Calu3 (cell line): Measurements from ENCODE around the gene SHISAL2A. TPM values are rescaled to one million over a fixed set of nuclear protein-coding genes. Genes with fewer than 3 reads are reported as not detected.

Source experiments
- BruUV-seq: library from RNA; stranded (reverse); fragments of 400-500 nt; replicated peaks from 2 replicates; lab custom pipeline; 2021; lab: Mats Ljungman, UMichigan
- CTCF ChIA-PET: fragments of 300-600 bp; sonication (Branson Sonifier 250); formaldehyde crosslinking; loops from one replicate; lab custom pipeline; 2022; ENCODE audit warnings: antibody characterized with exemption; lab: Charles Lee
- DNase-seq: peaks from one replicate; pipeline ENCODE4 v3.0.0; 2022
- H3K27ac Mint-ChIP-seq: one replicate; pipeline ENCODE4 v1.8.0; 2022; ENCODE audit warnings: mixed read lengths; ENCODE audit not compliant: unreplicated experiment
- H3K27me3 Mint-ChIP-seq: one replicate; pipeline ENCODE4 v1.8.0; 2022; ENCODE audit warnings: mixed read lengths; ENCODE audit not compliant: unreplicated experiment
- H3K36me3 Mint-ChIP-seq: one replicate; pipeline ENCODE4 v1.8.0; 2022; ENCODE audit warnings: mild to moderate bottlenecking, moderate library complexity, mixed read lengths; ENCODE audit not compliant: insufficient read depth, unreplicated experiment
- H3K4me1 Mint-ChIP-seq: one replicate; pipeline ENCODE4 v1.8.0; 2022; ENCODE audit warnings: mild to moderate bottlenecking, low read depth, mixed read lengths; ENCODE audit not compliant: unreplicated experiment
- H3K4me3 Mint-ChIP-seq: one replicate; pipeline ENCODE4 v1.8.0; 2022; ENCODE audit warnings: mild to moderate bottlenecking, low read depth, moderate library complexity, mixed read lengths; ENCODE audit not compliant: unreplicated experiment
- H3K9me3 Mint-ChIP-seq: one replicate; pipeline ENCODE4 v1.8.0; 2022; ENCODE audit warnings: low read depth, mixed read lengths; ENCODE audit not compliant: unreplicated experiment
- CTCF ChIP-seq: fragments of 200-600 bp; IDR thresholded peaks from one replicate; pipeline ENCODE4 v1.8.0; 2022; ENCODE audit warnings: antibody characterized with exemption; ENCODE audit not compliant: unreplicated experiment
- intact Hi-C: fragments of 100-400 bp; cut with micrococcal nuclease; formaldehyde crosslinking; loops from one replicate; pipeline ENCODE4 v1.10.0; 2022; ENCODE audit not compliant: unreplicated experiment
- total RNA-seq: library from RNA; stranded (reverse); gene quantifications from 2 replicates; pipeline ENCODE4 v1.2.3, GENCODE V29; 2022

Gene SHISAL2A
- total RNA-seq, 1 experiment from 2014 or later = not detected

- Mint-ChIP-seq H3K27me3 (peaks cover 17% of the 10 kb centered on the region), H3K27ac (no peak overlapping the region), H3K36me3 (no peaks in the 10 kb centered on the region), H3K4me3 (no peak overlapping the region), H3K9me3 (peaks cover 2% of the 10 kb centered on the region), H3K4me1 (peaks cover 7% of the 10 kb centered on the region)
- TF ChIP-seq CTCF = no peak
- intact Hi-C loops = no loop called here
- DNase-seq = no peak
- no TSS peak for BruUV-seq
- CTCF ChIA-PET = no interaction called here
Observed at GRCh38 chr1:52637946-52638345, 5.0 kb downstream of the SHISAL2A start.

GRCh38 chr1:52640697-52641096, 7.7 kb downstream of the SHISAL2A start:
- CTCF ChIA-PET = no interaction called here
- no peak overlapping the region for H3K4me3 Mint-ChIP-seq
- H3K27ac Mint-ChIP-seq = no peak overlapping the region
- TF ChIP-seq CTCF = no peak
- intact Hi-C loops = no loop called here
- H3K27me3 Mint-ChIP-seq = peaks cover 8% of the 10 kb centered on the region
- H3K4me1 Mint-ChIP-seq = peaks cover 1% of the 10 kb centered on the region
- H3K36me3 Mint-ChIP-seq = no peaks in the 10 kb centered on the region
- BruUV-seq = no TSS peak
- no peak for DNase-seq
- peaks cover 2% of the 10 kb centered on the region for H3K9me3 Mint-ChIP-seq

GRCh38 chr1:52641307-52641706, 8.3 kb downstream of the SHISAL2A start:
- TF ChIP-seq CTCF = no peak
- CTCF ChIA-PET = no interaction called here
- Mint-ChIP-seq H3K4me3 (no peak overlapping the region), H3K9me3 (peaks cover 2% of the 10 kb centered on the region), H3K36me3 (no peaks in the 10 kb centered on the region), H3K27ac (no peak overlapping the region), H3K27me3 (peaks cover 8% of the 10 kb centered on the region), H3K4me1 (no peaks in the 10 kb centered on the region)
- intact Hi-C loops = no loop called here
- no TSS peak for BruUV-seq
- no peak for DNase-seq

- no peak for TF ChIP-seq CTCF
- H3K4me1 Mint-ChIP-seq = no peaks in the 10 kb centered on the region
- H3K27me3 Mint-ChIP-seq = peaks cover 8% of the 10 kb centered on the region
- no peaks in the 10 kb centered on the region for H3K36me3 Mint-ChIP-seq
- CTCF ChIA-PET = interaction anchor here (0.6 to 0.7 kb wide), 3 partner anchors 10 to 144 kb away, joined by 3 read pairs; no protein-coding TSS in a partner anchor
- intact Hi-C loops = no loop called here
- peaks cover 2% of the 10 kb centered on the region for H3K9me3 Mint-ChIP-seq
- DNase-seq = no peak
- no TSS peak for BruUV-seq
- no peak overlapping the region for H3K27ac Mint-ChIP-seq
- H3K4me3 Mint-ChIP-seq = no peak overlapping the region
Observed at GRCh38 chr1:52645261-52645660, 12.3 kb downstream of the SHISAL2A start.
